ENCODE data around the gene EXOC1. TPM values are rescaled to one million over a fixed set of nuclear protein-coding genes. Genes with fewer than 3 reads are reported as not detected.

The EXOC1 gene
- total and polyA plus RNA-seq, 3 experiments from 2014 or later: 13.3 to 24.6 (median 23.4) TPM

- Mint-ChIP-seq H3K9me3 (no peaks in the 10 kb centered on the region), H3K4me3 (no peak overlapping the region), H3K4me1 (peaks cover 16 to 32% (median 26%) of the 10 kb centered on the region in 3 donors), H3K27ac (peak overlapping the region in 2 of 8 donors; percentile 7 to 14), H3K27me3 (no peaks in the 10 kb centered on the region), H3K36me3 (peaks cover 4 to 60% (median 14%) of the 10 kb centered on the region in 3 donors)
- no peaks in the 10 kb centered on the region for H3K27me3 ChIP-seq (ENCODE audit: insufficient read depth, low read length, poor library complexity, severe bottlenecking)
- no peak overlapping the region for H3K27ac ChIP-seq (ENCODE audit: low read depth, low read length)
- peaks cover 7% of the 10 kb centered on the region for H3K4me1 ChIP-seq (ENCODE audit: insufficient read depth, low read length)
- POLR2A ChIA-PET: no interaction called here
- H3K36me3 ChIP-seq (ENCODE audit: insufficient read depth, low read length): peaks cover 4% of the 10 kb centered on the region
- CTCF ChIA-PET: no interaction called here
- no peak for DNase-seq
- H3K4me3 ChIP-seq (ENCODE audit: low read length): no peak overlapping the region
- H3K9me3 ChIP-seq (ENCODE audit: low read length): no peaks in the 10 kb centered on the region
Observed at GRCh38 chr4:55859711-55860110, 6.3 kb downstream of the EXOC1 start.

GRCh38 chr4:55864577-55865223 lies 11.3 kb downstream of the EXOC1 start:
- Histone ChIP-seq H3K9me3 (ENCODE audit: low read length) (no peaks in the 10 kb centered on the region), H3K27me3 (ENCODE audit: insufficient read depth, low read length, poor library complexity, severe bottlenecking) (no peaks in the 10 kb centered on the region), H3K4me3 (ENCODE audit: low read length) (no peak overlapping the region), H3K36me3 (ENCODE audit: insufficient read depth, low read length) (peaks cover 29% of the 10 kb centered on the region), H3K27ac (ENCODE audit: low read depth, low read length) (no peak overlapping the region), H3K4me1 (ENCODE audit: insufficient read depth, low read length) (no peaks in the 10 kb centered on the region)
- Mint-ChIP-seq H3K27me3 (no peaks in the 10 kb centered on the region), H3K4me3 (no peak overlapping the region), H3K36me3 (peaks cover 5 to 68% (median 17%) of the 10 kb centered on the region in 3 donors), H3K9me3 (no peaks in the 10 kb centered on the region), H3K4me1 (peaks cover 19 to 38% (median 37%) of the 10 kb centered on the region in 3 donors), H3K27ac (peak overlapping the region in 2 of 8 donors; percentile 22 to 47)
- ChIA-PET POLR2A (no interaction called here), CTCF (interaction anchor here (2.4 kb wide), 1 partner anchor 11 kb away, joined by 14 read pairs; the partner anchor contains the start of gene EXOC1)
- DNase-seq: no peak

- H3K27me3 ChIP-seq (ENCODE audit: insufficient read depth, low read length, poor library complexity, severe bottlenecking): no peaks in the 10 kb centered on the region
- no peaks in the 10 kb centered on the region for H3K9me3 ChIP-seq (ENCODE audit: low read length)
- peak overlapping the region; percentile 1 for H3K27ac ChIP-seq (ENCODE audit: low read depth, low read length)
- Mint-ChIP-seq H3K9me3 (no peaks in the 10 kb centered on the region), H3K36me3 (peaks cover 11 to 70% (median 20%) of the 10 kb centered on the region in 3 donors), H3K27ac (peak overlapping the region in 5 of 8 donors; percentile 44 to 89 (median 52)), H3K4me1 (peaks cover 19 to 38% (median 34%) of the 10 kb centered on the region in 3 donors), H3K4me3 (no peak overlapping the region), H3K27me3 (no peaks in the 10 kb centered on the region)
- H3K4me3 ChIP-seq (ENCODE audit: low read length): no peak overlapping the region
- DNase-seq: no peak
- POLR2A ChIA-PET: interaction anchor here (0.8 kb wide), 1 partner anchor 80 kb away, joined by 5 read pairs; no protein-coding TSS in a partner anchor
- peaks cover 30% of the 10 kb centered on the region for H3K36me3 ChIP-seq (ENCODE audit: insufficient read depth, low read length)
- CTCF ChIA-PET: interaction anchor here (1.1 to 2.4 kb wide), 4 partner anchors 12 to 83 kb away, joined by 3 to 14 read pairs (median 5); partner anchors contain the start of genes CEP135 and EXOC1
- no peaks in the 10 kb centered on the region for H3K4me1 ChIP-seq (ENCODE audit: insufficient read depth, low read length)
Observed at GRCh38 chr4:55865228-55865806, 11.9 kb downstream of the EXOC1 start.

GRCh38 chr4:55866290-55866907 lies 13.0 kb downstream of the EXOC1 start:
- POLR2A ChIA-PET: interaction anchor here (0.6 to 1.1 kb wide), 3 partner anchors 9 to 82 kb away, joined by 3 to 5 read pairs (median 4); partner anchors contain the start of gene CEP135
- Mint-ChIP-seq H3K4me3 (no peak overlapping the region), H3K9me3 (no peaks in the 10 kb centered on the region), H3K27me3 (no peaks in the 10 kb centered on the region), H3K27ac (peak overlapping the region in 7 of 8 donors; percentile 44 to 89 (median 56)), H3K36me3 (peaks cover 21 to 72% (median 25%) of the 10 kb centered on the region in 3 donors), H3K4me1 (peaks cover 21 to 32% (median 28%) of the 10 kb centered on the region in 3 donors)
- CTCF ChIA-PET: interaction anchor here (1.0 to 2.4 kb wide), 7 partner anchors 13 to 521 kb away, joined by 3 to 14 read pairs (median 4); partner anchors contain the start of genes CEP135, EXOC1 and SRD5A3
- H3K27me3 ChIP-seq (ENCODE audit: insufficient read depth, low read length, poor library complexity, severe bottlenecking): no peaks in the 10 kb centered on the region
- no peaks in the 10 kb centered on the region for H3K4me1 ChIP-seq (ENCODE audit: insufficient read depth, low read length)
- no peak overlapping the region for H3K4me3 ChIP-seq (ENCODE audit: low read length)
- H3K27ac ChIP-seq (ENCODE audit: low read depth, low read length): peak overlapping the region; percentile 1
- no peaks in the 10 kb centered on the region for H3K9me3 ChIP-seq (ENCODE audit: low read length)
- no peak for DNase-seq
- H3K36me3 ChIP-seq (ENCODE audit: insufficient read depth, low read length): peaks cover 41% of the 10 kb centered on the region

- Histone ChIP-seq H3K4me3 (ENCODE audit: low read length) (no peak overlapping the region), H3K9me3 (ENCODE audit: low read length) (no peaks in the 10 kb centered on the region), H3K36me3 (ENCODE audit: insufficient read depth, low read length) (peaks cover 44% of the 10 kb centered on the region), H3K27me3 (ENCODE audit: insufficient read depth, low read length, poor library complexity, severe bottlenecking) (no peaks in the 10 kb centered on the region), H3K4me1 (ENCODE audit: insufficient read depth, low read length) (no peaks in the 10 kb centered on the region), H3K27ac (ENCODE audit: low read depth, low read length) (no peak overlapping the region)
- no peaks in the 10 kb centered on the region for H3K27me3 Mint-ChIP-seq
- H3K36me3 Mint-ChIP-seq: peaks cover 21 to 73% (median 25%) of the 10 kb centered on the region in 3 donors
- H3K4me3 Mint-ChIP-seq: no peak overlapping the region
- H3K27ac Mint-ChIP-seq: peak overlapping the region in 4 of 8 donors; percentile 27 to 89 (median 48)
- peak in 3 of 5 donors; percentile 42 to 50 (median 47) for DNase-seq
- ChIA-PET POLR2A (interaction anchor here (0.7 to 1.1 kb wide), 2 partner anchors 13 to 82 kb away, joined by 3 to 6 read pairs; partner anchors contain the start of genes CEP135 and EXOC1), CTCF (interaction anchor here (1.0 to 2.4 kb wide), 9 partner anchors 13 to 554 kb away, joined by 3 to 14 read pairs (median 3); partner anchors contain the start of genes CEP135, EXOC1 and SRD5A3)
- H3K4me1 Mint-ChIP-seq: peaks cover 19 to 29% (median 27%) of the 10 kb centered on the region in 3 donors
- H3K9me3 Mint-ChIP-seq: no peaks in the 10 kb centered on the region
Observed at GRCh38 chr4:55866973-55867574, 13.6 kb downstream of the EXOC1 start.

- peaks cover 44% of the 10 kb centered on the region for H3K36me3 ChIP-seq (ENCODE audit: insufficient read depth, low read length)
Observed at GRCh38 chr4:55868581-55869090, 15.2 kb downstream of the EXOC1 start.

GRCh38 chr4:55871299-55871800 lies 17.9 kb downstream of the EXOC1 start:
- no peak overlapping the region for H3K4me3 Mint-ChIP-seq
- H3K27me3 Mint-ChIP-seq: no peaks in the 10 kb centered on the region
- H3K27ac ChIP-seq (ENCODE audit: low read depth, low read length): no peak overlapping the region
- POLR2A ChIA-PET: no interaction called here
- H3K4me3 ChIP-seq (ENCODE audit: low read length): no peak overlapping the region
- no peaks in the 10 kb centered on the region for H3K27me3 ChIP-seq (ENCODE audit: insufficient read depth, low read length, poor library complexity, severe bottlenecking)
- H3K36me3 ChIP-seq (ENCODE audit: insufficient read depth, low read length): peaks cover 35% of the 10 kb centered on the region
- no peak for DNase-seq
- no peaks in the 10 kb centered on the region for H3K4me1 ChIP-seq (ENCODE audit: insufficient read depth, low read length)
- H3K36me3 Mint-ChIP-seq: peaks cover 21 to 74% (median 36%) of the 10 kb centered on the region in 3 donors
- no peaks in the 10 kb centered on the region for H3K9me3 Mint-ChIP-seq
- CTCF ChIA-PET: no interaction called here
- H3K9me3 ChIP-seq (ENCODE audit: low read length): no peaks in the 10 kb centered on the region
- H3K27ac Mint-ChIP-seq: no peak overlapping the region
- peaks cover 9 to 22% (median 12%) of the 10 kb centered on the region in 3 donors for H3K4me1 Mint-ChIP-seq

More at GRCh38 chr4:55868581-55869090, 15.2 kb downstream of the EXOC1 start:
- Mint-ChIP-seq H3K9me3 (no peaks in the 10 kb centered on the region), H3K27me3 (no peaks in the 10 kb centered on the region), H3K4me1 (peaks cover 19 to 31% (median 23%) of the 10 kb centered on the region in 3 donors), H3K36me3 (peaks cover 21 to 71% (median 28%) of the 10 kb centered on the region in 3 donors), H3K4me3 (no peak overlapping the region), H3K27ac (peak overlapping the region in 1 of 8 donors; percentile 2)
- no peaks in the 10 kb centered on the region for H3K4me1 ChIP-seq (ENCODE audit: insufficient read depth, low read length)
- CTCF ChIA-PET: interaction anchor here (1.3 to 1.4 kb wide), 2 partner anchors 73 to 520 kb away, joined by 3 read pairs; no protein-coding TSS in a partner anchor
- POLR2A ChIA-PET: no interaction called here
- no peak for DNase-seq
- no peak overlapping the region for H3K4me3 ChIP-seq (ENCODE audit: low read length)
- H3K27me3 ChIP-seq (ENCODE audit: insufficient read depth, low read length, poor library complexity, severe bottlenecking): no peaks in the 10 kb centered on the region
- H3K9me3 ChIP-seq (ENCODE audit: low read length): no peaks in the 10 kb centered on the region
- no peak overlapping the region for H3K27ac ChIP-seq (ENCODE audit: low read depth, low read length)

All from CD8-positive, alpha-beta memory T cell (primary cell).